GM19239 (cell line): ENCODE data around the gene ATP10A.

Experiments used
- DNase-seq: peaks from one replicate; pipeline ENCODE4 v3.0.0; 2011; ENCODE audit warnings: low spot score; ENCODE audit not compliant: insufficient read length
- FAIRE-seq: peaks from 2 replicates; lab custom pipeline; 2011; peaks lifted over from hg19 to GRCh38; lab: Jason Lieb, UNC

ATP10A gene

DNA sequence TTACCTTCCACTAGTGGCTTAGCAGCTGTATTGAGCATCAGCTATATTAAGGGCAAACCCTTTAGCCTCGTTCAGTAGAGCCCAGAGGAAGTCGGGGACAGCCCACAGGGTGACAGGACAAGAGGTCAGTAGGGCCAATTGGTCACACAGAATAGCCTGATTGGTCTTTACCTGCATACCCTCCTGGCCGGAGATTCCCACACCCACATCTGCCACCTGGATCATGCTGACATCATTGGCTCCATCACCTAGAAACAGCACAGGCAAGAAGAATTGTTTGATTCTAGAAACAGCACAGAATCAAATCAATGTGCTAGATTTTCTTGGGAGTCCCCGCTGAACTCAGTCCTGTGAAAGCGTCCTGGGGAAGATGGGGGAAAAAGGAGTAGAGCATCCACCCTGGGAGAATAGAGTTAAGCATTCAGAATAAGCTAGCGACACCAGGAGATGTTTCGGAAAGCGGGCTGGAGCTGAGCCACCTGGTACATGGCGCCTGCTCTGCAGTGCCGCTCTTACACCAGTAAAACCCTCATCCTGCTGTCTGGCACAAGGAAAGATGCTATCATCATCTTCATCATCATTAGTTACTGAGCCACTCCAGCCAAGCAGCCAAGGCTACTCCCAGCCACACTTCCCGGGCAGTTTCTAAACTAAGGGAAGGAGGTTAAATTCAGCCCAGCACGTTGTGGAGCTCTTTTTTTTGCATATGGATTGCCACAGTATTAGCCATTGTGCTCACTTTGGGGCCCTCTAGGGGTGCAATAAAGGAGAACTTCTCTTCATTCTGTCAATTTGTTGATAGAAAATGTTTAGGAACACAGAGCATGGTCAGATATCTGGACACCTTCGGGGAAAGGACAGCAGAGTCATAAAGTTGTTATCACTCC is 171.3 kb downstream of the ATP10A start:
- FAIRE-seq (no peak), DNase-seq (no peak)

GRCh38 chr15:25690673-25691543 is 172.2 kb downstream of the ATP10A start:
- FAIRE-seq (no peak), DNase-seq (no peak)

DNA sequence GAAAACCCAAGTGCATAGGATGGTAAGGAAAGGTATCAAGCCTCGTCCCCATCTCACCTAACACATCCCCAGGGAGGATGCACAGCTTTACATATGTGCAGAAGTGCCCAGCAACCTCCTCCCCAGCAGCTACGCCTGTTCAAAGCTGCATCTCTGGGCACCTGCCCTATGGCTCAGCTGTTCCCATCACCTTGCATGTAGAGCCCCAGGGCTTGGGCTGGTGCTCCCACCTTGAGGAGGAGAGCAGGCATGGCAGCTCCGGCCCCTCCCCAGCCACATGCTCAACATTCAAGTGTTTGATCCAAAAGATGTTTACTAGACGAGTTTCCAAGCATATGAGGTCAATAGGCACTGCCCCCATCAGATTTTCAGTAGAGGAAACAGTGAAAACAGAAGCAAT is 173.5 kb downstream of the ATP10A start:
- no peak for DNase-seq

DNA sequence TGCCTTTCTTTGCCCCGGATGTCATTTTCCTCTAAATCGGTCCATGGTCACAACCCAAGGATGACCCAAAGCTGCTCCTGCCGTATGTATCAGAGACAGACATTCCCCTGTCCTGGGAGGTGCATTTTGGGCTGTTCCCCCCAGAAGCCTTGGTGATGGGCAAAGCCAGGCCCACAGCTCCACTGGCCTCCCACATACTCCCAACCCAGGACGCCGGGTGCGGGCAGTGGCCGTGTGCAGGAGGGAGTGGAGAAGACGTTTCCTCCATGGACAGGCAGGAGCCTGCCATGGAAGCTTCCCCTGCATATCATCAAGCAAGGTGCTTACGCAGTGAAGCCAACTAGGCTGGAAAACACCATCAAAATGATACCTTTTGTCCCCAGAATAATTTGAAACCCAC is 175.0 kb downstream of the ATP10A start:
- no peak for DNase-seq
- no peak for FAIRE-seq

More for the DNA sequence above, 173.5 kb downstream of the ATP10A start:
- FAIRE-seq: no peak

- FAIRE-seq: no peak
- DNase-seq: no peak
Measured at GRCh38 chr15:25687689-25688088, 175.4 kb downstream of the ATP10A start.

DNA sequence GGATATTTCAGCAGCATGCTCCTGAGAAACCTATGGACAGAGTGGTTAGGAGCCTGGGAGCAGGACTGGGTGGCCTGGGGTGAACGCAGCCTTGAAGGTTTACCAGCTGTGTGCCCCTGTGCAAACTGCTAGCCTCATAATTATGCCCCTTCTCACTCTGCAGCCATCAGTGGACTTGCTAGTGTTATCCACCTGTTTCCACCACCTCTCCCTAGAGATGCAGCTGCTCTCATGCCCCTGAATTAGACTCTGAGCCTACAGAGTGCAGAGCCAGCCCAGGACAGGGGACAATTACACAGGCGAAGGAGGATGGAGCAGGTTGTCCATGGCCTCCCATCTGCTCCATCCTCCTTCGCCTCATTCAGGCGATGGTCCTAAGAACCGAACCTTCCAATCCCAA is 175.9 kb downstream of the ATP10A start:
- DNase-seq (no peak), FAIRE-seq (no peak)

DNA sequence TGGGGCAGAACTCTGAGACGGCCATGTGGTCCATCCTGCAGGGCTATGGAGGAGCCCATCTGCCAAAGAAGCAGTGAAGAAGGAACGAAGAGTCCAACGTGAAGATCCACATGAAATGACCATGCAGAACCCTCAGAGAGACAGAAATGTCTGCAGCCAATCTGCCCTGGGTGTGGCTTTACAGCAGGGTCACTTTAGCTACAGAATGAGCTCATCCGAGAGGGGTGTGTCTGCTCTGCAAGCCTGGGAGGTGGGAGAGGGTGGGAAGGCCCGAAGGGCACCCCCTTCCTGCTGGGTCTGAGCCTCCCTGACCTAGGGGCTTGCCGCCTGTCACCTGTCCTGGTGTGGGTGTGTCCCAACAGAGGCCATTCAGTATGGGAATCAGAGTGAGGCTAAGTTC is 176.3 kb downstream of the ATP10A start:
- no peak for FAIRE-seq
- no peak for DNase-seq

GRCh38 chr15:25684521-25685431 is 178.4 kb downstream of the ATP10A start:
- FAIRE-seq: no peak
- no peak for DNase-seq

- no peak for FAIRE-seq
- DNase-seq: no peak
Measured at GRCh38 chr15:25683911-25684310, 179.2 kb downstream of the ATP10A start.

DNA sequence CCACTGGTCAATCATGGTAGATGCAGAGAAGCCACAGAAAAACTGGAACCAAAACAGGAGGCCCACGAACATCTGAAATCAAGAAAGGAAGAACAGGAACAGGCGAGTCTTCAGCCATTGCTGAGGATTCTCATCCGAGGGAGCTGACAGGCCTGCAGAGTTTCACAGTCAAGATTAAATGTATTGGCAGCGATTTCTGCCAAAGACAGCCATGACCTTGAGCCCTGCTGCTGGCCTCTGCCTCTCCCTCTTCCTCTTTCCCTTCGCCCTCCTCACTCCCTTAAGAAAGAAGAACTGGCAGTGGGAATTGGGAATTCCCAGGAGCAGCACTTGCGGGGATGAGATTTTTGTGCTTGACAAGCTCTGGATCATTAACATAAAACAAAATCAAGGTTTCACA is 179.7 kb downstream of the ATP10A start:
- DNase-seq: no peak
- no peak for FAIRE-seq

GRCh38 chr15:25682340-25682739 is 180.8 kb downstream of the ATP10A start:
- no peak for DNase-seq
- FAIRE-seq: no peak

DNA sequence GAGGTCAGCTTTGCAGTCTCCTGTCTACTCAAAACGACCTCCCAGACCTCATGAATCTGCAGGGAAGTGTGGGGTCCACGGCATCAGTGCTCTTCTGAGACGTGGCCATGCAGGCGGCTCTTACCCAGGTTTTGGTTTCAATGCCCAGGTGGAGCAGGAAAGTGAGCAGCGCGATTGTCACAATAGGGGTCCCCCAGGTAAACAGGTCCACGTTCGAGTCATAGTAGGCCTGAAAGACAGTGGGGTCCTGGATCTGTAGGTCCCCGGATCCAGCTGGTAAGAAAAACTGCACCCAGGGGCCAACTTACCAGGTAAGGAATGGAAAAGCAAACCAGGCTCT is 182.5 kb downstream of the ATP10A start:
- FAIRE-seq: no peak
- DNase-seq: no peak

DNA sequence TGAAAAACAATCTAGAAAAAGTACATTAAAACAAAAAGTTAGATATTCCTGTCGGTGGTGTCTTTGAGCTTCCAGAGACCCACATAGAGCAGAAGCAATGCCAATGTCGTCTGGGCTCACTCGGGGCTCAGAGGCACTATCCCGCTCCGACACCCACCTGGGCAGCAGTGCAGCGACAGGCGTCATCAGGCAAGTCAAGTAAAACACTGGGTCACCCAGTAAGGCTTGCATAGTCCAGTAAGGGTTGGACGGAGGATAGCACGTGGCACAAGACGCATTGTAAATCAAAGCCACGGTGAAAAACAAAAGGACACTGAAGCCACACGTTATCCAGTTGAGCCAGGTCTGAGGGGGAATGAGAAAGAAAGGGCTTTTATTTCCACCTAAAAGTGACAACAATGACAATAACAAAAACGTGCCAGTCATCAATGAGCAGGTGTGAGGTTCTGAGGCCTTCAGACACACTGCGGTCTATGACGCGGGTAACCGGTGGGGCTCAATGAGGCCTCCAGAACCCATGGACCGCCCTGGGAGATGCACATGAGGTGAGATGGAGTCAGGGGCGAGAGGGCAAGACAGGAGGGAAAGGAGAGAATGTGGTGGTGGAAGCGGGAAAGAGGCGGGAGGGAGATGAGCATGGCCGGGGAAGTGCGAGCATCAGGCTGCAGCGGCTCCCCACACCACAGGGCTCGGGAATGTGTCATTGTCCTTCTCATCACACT is 183.0 kb downstream of the ATP10A start:
- DNase-seq: no peak
- FAIRE-seq: no peak

DNA sequence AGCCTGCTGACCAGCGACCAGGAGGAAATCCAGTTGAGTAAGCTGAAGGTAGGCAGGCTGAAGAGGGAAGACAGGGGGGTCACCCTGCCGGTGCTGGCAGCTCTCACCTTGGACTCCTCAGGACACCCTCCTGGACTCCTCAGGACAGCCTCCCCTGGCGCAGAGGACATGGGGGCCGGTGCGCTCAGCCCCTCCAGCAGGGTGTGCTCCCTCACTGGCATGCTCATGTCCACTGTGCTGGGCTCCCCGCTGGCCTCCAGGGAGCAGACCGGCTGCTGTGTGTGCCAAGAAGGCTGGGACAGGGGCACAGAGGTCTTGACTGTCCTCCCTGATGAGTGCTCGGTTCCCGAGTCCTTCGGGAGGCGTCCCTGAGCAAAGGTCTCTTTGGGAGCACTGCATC is 183.6 kb downstream of the ATP10A start:
- FAIRE-seq (no peak), DNase-seq (no peak)

- no peak for DNase-seq
Measured at GRCh38 chr15:25678500-25678855, 184.6 kb downstream of the ATP10A start.

GRCh38 chr15:25677719-25678499 is 185.2 kb downstream of the ATP10A start:
- DNase-seq (no peak), FAIRE-seq (no peak)

More at GRCh38 chr15:25678500-25678855, 184.6 kb downstream of the ATP10A start:
- FAIRE-seq: no peak

GRCh38 chr15:25676070-25676469 is 187.1 kb downstream of the ATP10A start:
- DNase-seq: no peak
- no peak for FAIRE-seq

GRCh38 chr15:25675396-25675795 is 187.7 kb downstream of the ATP10A start:
- no peak for FAIRE-seq
- DNase-seq: no peak

- FAIRE-seq: no peak
Measured at GRCh38 chr15:25674913-25675312, 188.2 kb downstream of the ATP10A start.

More at GRCh38 chr15:25674913-25675312, 188.2 kb downstream of the ATP10A start:
- DNase-seq: no peak
